Ishikawa (cell line): ENCODE data around the gene CRACR2B.

Experiments used
- CEBPB ChIP-seq: IDR thresholded peaks from 2 replicates; pipeline ENCODE4 v1.6.1; 2012
- CREB1 ChIP-seq: IDR thresholded peaks from 2 replicates; pipeline ENCODE4 v1.6.1; 2012; ENCODE audit warnings: low read depth
- EGR1 ChIP-seq: IDR thresholded peaks from 2 replicates; pipeline ENCODE4 v1.6.1; 2012
- EP300 ChIP-seq: IDR thresholded peaks from 2 replicates; pipeline ENCODE4 v1.6.1; 2012; ENCODE audit warnings: borderline replicate concordance
- MAX ChIP-seq: IDR thresholded peaks from 2 replicates; pipeline ENCODE4 v1.6.1; 2012
- NFIC ChIP-seq: IDR thresholded peaks from 2 replicates; pipeline ENCODE4 v1.6.1; 2012
- RAD21 ChIP-seq: IDR thresholded peaks from 2 replicates; pipeline ENCODE4 v1.6.1; 2012; ENCODE audit warnings: low read depth
- TAF1 ChIP-seq: IDR thresholded peaks from 2 replicates; pipeline ENCODE4 v1.6.1; 2012; ENCODE audit warnings: low read depth, mild to moderate bottlenecking
- TCF12 ChIP-seq: IDR thresholded peaks from 2 replicates; pipeline ENCODE4 v1.6.1; 2012; ENCODE audit warnings: low read depth
- TEAD4 ChIP-seq: IDR thresholded peaks from 2 replicates; pipeline ENCODE4 v1.6.1; 2012
- USF1 ChIP-seq: IDR thresholded peaks from 2 replicates; pipeline ENCODE4 v1.6.1; 2012
- YY1 ChIP-seq: IDR thresholded peaks from 2 replicates; pipeline ENCODE4 v1.6.1; 2012; ENCODE audit warnings: low read depth
- TF ChIP-seq, protein P1 (sequence below): IDR thresholded peaks from 2 replicates; pipeline ENCODE4 v1.6.1; 2012; ENCODE audit warnings: low read depth, mild to moderate bottlenecking

DNA sequence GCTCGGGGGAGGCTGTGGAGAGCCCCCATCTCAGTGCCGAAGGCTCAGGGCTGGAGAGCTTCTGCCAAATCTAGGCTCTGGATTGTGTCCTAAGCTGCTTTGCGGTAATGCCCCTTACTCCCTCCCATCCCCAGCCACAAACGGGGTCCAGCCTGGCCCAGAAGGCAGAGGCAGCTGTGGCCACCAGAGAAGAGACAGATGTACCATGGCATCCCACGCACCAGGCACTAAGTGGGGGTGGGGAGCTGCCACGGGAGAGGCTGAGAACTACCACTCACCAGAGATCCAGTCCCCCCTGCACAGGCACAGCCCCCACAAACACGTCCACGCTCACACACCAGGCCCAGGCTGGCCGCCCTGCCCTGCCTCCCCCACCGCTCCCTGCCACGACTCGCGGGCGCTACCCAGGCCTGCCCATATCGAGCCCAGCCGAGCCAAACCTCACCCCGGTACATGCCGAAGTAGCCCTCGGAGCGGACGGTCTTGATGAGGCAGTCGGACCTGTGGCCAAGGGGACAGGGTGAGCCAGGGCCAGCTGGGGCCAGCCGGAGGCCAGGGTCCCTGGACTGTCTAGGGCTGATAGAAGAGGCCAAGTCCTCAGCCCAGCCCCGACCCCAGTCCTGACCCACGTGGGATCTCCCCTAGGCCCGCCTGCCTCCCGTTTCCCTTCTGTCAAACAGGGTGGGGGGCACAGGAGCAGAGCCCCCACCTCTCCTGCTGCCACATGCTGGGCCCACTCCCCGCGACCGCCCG lies 33.5 kb upstream of the CRACR2B start:
- TF ChIP-seq RAD21 (no peak), TCF12 (no peak), EP300 (no peak), YY1 (no peak), TAF1 (no peak), EGR1 (no peak), MAX (no peak), TEAD4 (no peak), CEBPB (no peak), NFIC (no peak), USF1 (no peak), CREB1 (no peak)
- TF ChIP-seq, protein P1, sequence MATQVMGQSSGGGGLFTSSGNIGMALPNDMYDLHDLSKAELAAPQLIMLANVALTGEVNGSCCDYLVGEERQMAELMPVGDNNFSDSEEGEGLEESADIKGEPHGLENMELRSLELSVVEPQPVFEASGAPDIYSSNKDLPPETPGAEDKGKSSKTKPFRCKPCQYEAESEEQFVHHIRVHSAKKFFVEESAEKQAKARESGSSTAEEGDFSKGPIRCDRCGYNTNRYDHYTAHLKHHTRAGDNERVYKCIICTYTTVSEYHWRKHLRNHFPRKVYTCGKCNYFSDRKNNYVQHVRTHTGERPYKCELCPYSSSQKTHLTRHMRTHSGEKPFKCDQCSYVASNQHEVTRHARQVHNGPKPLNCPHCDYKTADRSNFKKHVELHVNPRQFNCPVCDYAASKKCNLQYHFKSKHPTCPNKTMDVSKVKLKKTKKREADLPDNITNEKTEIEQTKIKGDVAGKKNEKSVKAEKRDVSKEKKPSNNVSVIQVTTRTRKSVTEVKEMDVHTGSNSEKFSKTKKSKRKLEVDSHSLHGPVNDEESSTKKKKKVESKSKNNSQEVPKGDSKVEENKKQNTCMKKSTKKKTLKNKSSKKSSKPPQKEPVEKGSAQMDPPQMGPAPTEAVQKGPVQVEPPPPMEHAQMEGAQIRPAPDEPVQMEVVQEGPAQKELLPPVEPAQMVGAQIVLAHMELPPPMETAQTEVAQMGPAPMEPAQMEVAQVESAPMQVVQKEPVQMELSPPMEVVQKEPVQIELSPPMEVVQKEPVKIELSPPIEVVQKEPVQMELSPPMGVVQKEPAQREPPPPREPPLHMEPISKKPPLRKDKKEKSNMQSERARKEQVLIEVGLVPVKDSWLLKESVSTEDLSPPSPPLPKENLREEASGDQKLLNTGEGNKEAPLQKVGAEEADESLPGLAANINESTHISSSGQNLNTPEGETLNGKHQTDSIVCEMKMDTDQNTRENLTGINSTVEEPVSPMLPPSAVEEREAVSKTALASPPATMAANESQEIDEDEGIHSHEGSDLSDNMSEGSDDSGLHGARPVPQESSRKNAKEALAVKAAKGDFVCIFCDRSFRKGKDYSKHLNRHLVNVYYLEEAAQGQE, result no peak
